Tongue (tissue), 2 donors: ENCODE results near the gene ZMAT3. TPM values are rescaled to one million over a fixed set of nuclear protein-coding genes. Genes with fewer than 3 reads are reported as not detected.
A peak's percentile ranks its signal among the peaks of the same experiment; 100 is the strongest.
"Not testable (repeated sequence)": the region's sequence is repeated elsewhere in the genome, so short reads cannot be mapped to it uniquely, and the experiment has no call there.

Experiments used
- DNase-seq: peaks from one replicate; pipeline ENCODE4 v3.0.0-alpha.2; 2015
- total RNA-seq: library from RNA; depleted of rRNA; stranded (reverse); fragments of >200 nt; gene quantifications from one replicate; pipeline ENCODE4 v1.2.3, GENCODE V29; 2014

The ZMAT3 gene
- total RNA-seq, 1 donor from 2014 or later = 8.1 TPM

DNA sequence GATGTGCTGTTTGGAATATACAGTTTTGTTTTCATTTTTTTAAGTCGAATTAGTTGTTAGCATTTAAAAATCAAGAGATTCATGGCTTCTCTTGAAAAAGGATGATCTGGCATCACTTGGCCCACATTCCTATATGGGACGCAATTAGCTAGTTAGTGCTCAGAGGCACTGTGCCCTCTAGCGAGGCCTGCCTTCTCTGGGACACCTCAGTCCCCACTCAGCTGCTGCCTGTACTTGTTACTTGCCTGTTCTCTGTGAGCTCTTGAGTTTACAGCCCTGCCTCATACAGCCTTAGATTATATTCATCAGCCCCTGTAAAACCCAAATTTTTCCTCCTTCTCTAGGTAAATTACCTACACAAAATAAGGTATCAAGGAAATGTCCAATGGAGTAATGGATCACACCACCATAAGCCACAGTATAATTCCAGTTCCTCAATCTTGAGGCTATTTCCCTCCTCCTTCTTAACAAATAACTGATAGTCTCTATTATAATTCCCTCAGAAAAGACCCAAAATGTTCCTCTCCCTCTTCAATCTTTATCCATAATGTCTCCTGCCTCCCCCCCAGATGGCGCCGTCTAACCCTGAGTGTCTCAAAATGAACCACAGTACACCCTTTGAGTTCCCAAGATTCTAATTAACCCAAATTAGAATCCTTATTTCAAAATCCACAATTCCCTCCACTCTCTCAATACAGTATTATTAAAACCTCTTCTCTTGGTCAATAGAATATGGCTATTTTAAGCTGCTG, 2.7 kb downstream of the ZMAT3 start:
- DNase-seq = no peak

DNA sequence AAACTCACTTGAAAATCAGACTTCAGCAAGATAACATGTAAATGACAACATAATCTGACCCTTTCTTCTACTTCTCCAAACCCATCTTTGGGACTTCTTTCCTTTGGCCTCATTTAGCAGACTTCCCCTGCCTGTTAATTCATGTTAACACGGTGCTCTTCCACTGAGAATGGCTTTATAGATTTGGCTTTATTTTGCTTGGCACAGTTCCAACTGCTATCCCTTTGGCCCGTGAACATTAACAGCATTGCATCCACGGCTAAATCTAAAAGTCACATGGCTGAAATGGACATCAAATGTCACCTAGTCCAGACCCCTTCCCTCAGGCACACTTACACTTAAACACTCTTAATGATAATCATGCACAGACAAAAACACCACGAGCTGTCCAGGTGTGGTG, 3.8 kb downstream of the ZMAT3 start:
- DNase-seq = no peak

DNA sequence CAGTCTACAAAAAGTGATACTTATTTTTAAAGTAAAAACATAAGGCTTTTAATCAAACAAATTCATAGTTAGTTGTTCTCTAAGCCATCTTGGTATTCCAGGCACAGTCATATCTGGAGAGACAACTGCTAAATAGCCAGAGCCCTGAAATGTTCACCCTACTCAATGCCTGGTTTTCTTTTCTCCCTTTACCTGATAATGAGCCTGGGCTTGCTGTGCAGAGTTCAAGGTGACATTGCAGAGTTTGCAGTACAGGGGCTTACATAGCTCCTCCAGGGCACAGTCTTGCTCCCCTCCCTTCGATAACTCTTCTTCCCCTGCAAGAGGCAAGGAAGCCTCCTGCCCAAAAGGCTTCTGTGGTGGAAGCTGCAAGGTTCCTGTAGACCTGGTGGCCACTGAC, 4.3 kb downstream of the ZMAT3 start:
- DNase-seq = no peak

DNA sequence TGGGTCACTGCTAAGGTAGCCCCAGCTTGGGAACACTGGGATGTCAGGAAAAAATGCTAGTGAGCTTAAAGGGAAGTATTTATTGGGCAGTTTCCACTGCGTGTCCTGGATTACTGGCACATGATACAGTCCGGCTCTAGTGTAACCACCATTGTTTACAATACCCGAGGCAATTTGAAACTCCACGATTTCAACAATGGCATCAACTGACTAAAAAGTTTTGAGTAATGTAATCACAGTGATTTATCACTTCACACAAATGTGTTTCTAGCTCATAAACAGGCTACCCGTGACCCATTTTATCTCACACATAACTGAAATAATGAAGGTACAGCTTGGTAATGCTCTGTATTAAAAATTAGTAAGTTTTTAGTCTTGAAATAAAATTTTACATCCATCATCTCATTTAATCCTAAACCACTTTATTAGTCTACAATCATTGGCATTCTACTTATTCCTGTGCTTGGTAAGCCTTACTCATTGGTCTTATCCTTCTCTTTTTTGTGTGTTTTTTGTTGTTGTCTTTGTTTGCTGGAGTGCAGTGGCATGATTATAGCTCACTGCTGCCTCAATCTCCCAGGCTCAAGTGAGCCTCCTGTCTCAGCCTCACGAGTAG, 7.6 kb downstream of the ZMAT3 start:
- no peak for DNase-seq

DNA sequence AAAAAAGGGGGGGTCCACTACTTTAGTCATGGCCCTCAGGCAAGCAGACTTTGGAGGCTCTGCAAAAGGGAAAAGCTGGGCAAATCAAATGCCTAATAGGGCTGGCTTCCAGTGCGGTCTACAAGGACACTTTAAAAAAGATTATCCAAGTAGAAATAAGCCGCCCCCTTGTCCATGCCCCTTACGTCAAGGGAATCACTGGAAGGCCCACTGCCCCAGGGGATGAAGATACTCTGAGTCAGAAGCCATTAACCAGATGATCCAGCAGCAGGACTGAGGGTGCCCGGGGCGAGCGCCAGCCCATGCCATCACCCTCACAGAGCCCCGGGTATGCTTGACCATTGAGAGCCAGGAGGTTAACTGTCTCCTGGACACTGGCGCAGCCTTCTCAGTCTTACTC, 15.3 kb downstream of the ZMAT3 start:
- DNase-seq = no peak

DNA sequence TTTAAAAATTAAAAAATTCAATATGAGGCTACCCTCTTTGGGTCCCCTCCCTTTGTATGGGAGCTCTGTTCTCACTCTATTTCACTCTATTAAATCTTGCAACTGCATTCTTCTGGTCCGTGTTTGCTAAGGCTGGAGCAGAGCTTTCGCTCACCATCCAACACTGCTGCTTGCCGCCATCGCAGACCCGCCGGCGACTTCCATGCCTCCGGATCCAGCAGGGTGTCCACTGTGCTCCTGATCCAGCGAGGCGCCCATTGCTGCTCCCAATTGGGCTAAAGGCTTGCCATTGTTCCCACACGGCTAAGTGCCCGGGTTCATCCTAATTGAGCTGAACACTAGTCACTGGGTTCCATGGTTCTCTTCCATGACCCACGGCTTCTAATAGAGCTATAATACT, 17.0 kb downstream of the ZMAT3 start:
- not testable (repeated sequence) for DNase-seq

DNA sequence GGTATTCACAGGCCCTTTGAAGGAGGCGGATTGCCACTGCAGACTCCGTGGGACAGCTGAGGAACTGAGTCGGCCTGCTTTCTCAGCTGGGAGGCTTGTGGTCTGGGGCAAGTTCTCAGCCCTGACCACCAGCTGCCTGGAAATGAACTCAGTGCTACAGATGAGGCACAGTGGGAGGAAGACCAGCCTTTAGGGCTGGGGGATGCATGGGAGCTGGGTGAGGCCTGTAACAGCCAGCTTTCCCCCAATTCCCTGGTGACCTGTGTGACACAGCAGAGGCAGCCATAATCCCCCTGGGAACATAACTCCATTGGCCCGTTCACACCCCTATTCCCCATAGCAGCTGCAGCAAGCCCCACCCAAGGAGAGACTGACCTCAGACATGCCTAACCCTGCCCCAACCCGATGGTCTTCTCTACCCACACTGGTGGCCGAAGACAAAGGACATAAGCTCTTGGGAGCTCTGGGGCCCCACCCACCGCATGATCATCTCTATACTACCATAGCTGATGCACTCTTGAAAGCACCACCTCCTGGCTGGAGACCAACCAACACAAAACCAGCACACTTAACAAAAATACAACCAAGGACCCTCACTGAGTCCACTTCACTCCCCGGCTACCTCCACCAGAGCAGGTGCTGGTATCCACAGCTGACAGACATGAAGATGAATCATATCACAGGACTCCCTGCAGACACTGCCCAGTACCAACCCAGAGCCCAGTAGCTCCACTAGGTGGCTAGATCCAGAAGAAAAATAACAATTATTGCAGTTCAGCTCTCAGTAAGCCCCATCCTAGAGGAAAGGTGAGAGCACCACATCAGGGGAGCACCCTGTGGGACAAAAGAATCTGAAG, 24.9 kb downstream of the ZMAT3 start:
- no peak for DNase-seq

DNA sequence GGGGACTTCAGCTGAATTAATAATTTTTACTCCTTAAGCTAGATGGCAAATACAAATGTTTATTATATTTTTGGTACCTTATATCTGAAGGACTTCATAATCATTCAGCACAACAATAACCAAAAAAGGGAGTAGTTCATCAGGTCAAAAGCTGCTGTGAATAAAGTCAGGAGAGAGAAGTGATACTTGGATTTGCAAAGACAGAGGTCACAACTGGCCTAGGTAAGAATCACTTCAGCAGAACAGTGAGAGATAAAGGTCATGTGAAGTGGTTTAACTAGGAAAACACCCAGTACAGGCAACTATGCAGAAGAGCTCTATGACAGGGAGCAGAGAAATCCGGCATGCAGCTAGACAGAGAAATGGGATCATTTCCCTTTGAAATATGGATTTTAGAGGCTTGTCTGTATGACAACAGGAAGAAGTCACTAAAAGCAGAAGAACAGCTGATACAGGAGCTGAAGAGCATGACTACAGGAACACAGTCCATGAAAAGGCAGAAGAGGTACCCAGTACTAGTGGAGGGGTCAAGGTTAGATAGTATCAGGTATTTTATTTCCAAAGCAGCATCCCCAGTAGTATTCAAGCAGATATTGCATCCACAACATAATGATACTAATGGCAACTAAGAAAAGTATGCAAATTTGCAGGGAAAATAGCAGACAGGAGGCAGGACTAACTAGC, 25.7 kb downstream of the ZMAT3 start:
- DNase-seq = no peak

DNA sequence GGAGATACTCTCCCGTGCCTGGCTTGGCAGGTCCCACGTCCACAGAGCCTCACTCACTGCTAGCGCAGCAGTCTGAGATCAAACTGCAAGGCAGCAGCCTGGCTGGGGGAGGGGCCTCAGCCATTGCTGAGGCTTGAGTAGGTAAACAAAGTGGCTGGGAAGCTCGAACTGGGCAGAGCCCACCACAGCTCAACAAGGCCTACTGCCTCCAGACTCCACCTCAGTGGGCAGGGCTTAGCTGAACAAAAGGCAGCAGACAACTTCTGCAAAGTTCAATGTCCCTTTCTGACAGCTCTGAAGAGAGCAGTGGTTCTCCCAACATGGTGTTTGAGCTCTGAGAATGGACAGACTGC, 32.7 kb downstream of the ZMAT3 start:
- DNase-seq = not testable (repeated sequence)

DNA sequence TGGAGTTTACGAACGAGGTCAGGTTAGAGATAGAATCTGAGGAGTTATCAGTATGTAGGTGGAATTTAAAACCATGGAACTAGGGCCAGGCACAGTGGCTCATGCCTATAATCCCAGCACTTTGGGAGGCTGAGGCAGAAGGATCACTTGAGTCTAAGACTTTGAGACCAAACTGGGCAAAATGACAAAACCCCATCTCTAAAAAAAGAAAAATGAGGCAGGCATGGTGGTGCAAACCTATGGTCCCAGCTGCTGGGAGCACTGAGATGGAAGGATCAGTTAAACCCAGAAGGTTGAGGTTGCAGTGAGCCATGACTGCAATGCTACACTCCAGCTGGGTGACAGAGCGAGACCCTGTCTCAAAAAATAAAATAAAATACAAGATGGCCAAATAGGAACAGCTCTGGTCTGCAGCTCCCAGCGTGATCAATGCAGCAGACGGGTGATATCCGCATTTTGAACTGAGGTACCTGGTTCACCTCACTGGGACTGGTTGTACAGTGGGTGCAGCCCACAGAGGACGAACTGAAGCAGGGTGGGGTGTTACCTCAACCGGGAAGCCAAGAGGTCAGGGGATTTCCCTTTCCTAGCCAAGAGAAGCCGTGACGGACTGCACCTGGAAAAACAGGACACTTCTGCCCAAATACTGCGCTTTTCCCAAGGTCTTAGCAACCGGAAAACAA, 33.3 kb downstream of the ZMAT3 start:
- DNase-seq = no peak

DNA sequence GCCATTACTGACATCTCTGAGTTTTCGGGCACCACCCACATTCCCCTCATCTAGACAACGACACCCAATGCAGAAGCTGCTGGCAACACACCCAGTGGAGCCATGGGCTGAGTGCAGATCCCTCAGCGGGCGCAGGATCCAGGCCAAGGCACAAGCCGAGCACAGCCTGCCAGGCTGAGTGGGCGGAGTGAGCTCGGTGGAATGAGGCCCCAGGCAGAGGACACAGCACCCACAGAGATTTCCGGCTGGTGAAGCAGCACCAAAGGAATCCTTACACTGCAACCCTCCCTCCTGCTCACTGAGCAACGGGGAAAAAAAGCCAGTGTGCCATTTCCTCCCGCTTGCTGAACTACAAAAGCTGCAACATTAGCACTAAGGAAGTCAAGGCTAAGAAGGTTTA, 34.3 kb downstream of the ZMAT3 start:
- DNase-seq = no peak

DNA sequence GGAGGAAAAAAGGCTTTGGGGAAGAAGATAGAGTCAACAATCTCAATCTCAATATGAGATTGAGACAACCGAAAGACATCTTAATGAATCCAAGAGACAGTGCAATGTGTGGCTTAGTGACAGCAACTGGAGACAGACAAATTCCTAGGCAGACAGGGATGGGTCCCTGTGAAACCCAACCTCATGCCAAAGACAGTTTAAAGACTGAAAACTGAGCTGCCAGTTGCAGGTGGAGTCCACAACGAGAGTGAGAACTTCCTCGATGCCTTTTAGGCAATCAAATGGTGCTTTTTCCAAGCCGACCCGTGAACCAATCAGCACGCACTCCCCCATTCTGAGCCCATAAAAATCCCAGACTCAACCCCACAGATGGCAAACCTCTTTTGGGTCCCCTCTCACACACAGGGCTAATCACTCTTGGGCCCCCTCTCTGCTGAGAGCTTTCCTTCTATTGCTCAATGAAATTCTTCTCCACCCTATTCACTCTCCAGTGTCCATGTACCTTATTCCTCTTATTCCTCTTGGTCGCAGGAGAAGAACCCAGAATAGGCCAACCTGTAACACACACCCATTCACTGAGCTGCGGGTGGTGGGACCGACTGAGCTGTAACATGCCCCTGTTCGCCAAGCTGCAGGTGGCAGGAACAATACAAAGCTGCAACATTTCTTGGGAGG, 34.8 kb downstream of the ZMAT3 start:
- DNase-seq = no peak

DNA sequence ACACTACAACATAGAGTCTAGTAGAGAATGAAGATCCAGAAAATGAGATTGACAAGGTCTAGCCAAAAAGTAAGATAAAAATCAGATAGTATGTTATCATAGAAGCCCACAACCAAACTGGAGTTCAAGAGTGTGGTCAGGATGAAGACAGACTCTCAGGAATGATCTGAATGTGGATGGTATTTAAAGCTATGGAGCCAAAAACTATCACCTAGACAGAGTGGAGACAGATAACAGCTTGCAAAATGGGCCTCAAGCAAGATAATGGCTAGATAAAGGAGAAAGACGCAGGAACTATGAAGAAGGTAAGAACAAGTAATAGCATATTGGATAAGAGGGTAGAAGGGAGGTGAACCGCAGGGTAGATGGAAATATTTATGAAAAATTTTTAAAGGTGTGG, 35.4 kb downstream of the ZMAT3 start:
- DNase-seq = no peak

DNA sequence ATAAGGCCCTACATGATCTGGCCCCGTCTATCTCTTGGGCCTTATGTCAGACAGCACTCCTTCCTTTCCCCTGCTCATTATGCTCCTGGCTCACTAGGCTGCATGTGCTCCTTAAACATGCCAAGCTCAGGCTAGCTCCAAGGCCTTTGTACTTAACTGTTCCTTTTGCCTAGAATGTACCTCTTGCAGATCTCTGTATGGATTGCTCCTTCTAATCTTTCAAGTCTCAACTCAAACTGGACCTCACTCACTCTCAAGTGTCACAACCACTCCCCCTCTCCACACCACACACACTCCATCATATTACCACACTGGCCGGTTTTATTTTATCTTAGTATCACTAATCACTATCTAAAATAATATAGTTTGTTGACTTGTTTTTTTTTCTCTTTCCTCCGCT, 36.4 kb downstream of the ZMAT3 start:
- no peak for DNase-seq

DNA sequence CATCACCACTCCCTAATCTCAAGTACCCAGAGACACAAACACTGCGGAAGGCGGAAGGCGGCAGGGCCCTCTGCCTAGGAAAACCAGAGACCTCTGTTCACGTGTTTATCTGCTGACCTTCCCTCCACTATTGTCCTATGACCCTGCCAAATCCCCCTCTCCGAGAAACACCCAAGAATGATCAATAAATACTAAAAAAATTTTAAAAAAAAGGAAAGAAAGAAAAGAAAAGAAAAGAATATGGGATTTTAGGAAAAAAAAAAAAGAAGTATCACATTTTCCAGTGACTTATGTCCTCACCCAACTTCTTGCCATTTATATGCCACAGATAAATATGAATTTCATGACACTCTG, 38.3 kb downstream of the ZMAT3 start:
- not testable (repeated sequence) for DNase-seq

DNA sequence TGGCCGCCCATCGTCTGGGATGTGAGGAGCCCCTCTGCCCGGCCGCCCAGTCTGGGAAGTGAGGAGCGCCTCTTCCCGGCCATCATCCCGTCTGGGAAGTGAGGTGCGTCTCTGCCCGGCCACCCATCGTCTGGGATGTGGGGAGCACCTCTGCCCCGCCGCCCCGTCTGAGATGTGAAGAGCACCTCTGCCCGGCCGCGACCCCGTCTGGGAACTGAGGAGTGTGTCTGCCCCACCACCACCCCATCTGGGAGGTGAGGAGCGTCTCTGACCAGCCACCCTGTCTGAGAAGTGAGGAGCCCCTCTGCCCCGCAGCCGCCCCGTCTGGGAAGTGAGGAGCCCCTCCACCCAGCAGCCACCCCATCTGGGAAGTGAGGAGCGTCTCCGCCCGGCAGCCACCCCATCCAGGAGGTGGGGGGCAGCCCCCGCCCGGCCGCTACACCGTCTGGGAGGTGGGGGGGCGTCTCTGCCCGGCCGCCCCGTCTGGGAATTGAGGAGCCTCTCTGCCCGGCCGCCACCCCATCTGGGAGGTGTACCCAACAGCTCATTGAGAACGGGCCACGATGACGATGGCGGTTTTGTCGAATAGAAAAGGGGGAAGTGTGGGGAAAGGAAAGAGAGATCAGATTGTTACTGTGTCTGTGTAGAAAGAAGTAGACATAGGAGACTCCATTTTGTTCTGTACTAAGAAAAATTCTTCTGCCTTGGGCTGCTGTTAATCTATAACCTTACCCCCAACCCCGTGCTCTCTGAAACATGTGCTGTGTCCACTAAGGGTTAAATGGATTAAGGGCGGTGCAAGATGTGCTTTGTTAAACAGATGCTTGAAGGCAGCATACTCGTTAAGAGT, 38.9 kb downstream of the ZMAT3 start:
- DNase-seq = not testable (repeated sequence)

DNA sequence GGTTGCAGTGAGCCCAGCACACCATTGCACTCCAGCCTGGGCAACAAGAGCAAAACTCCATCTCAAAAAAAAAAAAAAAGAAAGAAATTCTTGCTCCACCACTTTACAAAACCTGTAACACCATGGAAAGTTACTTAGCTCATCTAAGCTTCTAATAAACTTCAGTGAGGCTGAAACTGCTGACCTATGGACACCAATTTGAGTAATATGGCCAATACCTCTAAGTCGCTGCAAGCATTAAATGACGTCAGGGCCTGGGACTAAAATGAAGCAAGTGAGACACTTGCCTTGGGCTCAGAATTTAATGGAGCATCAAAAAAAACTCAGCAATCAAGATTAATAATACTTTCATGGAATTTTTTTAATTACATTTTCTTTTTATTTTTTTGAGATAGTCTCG, 42.5 kb downstream of the ZMAT3 start:
- no peak for DNase-seq

DNA sequence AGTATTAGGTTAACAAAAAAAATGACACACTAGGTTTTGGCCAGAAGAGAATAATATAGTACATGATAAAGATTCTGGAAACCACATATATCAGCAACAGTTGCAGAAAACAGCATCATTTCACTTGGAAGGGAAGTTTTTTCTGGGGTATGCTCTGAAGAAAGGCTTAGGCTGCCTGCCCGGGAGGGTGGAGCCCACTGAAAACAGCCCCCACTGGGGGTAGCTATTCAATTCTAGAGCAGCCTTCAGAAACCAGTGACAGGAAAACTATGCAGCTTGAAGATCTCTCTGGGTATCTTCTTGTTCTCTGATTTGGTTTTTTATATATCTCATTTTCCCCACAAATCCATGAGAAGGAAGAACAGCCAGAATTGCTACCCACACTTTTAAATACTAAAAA, 43.2 kb downstream of the ZMAT3 start:
- DNase-seq = no peak

DNA sequence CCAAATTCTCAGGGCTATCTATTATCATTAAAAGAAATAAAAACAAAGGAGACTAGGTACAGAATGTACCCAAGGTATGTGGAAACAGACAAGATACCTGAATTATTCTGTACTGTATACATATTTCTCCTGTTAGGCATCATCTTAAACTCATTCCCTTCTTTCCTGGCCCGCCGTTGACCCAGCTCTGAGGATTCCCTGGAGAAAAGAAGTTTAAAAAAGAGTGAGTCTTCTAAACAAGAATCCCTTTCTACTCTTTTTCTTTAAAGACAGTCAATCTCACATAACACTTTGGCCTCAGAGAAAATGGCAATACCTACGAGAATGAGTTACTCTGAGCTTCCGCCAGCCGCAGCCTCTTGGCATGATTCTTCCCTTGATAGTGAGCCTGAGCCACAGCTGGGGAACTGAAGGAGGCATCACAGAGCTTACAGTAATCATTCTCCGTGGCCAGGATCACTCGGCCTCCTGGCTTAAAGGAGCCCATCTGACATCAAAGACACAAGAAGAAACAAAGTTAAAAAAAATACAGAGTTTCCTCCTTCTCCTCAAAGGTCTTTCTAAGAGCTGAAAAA, 44.2 kb downstream of the ZMAT3 start:
- peak; percentile 48 for DNase-seq

DNA sequence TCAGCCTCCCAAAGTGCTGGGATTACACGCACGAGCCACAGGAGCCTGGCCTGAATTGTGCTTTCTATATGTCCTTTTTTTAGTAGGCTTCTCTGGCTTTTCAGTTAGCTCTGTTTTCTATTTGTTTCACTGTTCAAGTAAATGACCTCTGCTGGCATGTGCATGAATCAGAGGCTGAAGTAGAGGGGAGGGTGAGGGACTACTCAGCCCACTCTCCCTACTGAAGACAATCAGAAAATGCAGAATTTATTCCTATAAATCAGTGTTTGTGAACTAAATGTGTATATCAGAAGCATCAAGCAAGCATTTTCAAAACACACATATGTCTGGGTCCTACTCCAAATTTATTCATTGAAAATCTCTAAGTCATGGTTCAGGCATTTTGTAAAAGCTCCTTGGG, 45.0 kb downstream of the ZMAT3 start:
- no peak for DNase-seq
